Adrenal gland (tissue), 12 donors: ENCODE results near the gene AUTS2. TPM values are rescaled to one million over a fixed set of nuclear protein-coding genes. Genes with fewer than 3 reads are reported as not detected.
"Not testable (repeated sequence)": the region's sequence is repeated elsewhere in the genome, so short reads cannot be mapped to it uniquely, and the experiment has no call there.

Source experiments
- DNase-seq, 7 donors: peaks; one replicate each; pipeline ENCODE4 v3.0.0-alpha.2; 2019 to 2020
- H3K27ac ChIP-seq, 5 donors: fragments of 200-600 bp; sonication (generic) in 4 of 5; 1 replicate in 3 of 5; 2 replicates in 2 of 5; pipeline versions ENCODE4 v1.5.1 to v1.8.0; 2016 to 2020; ENCODE audit warnings: mild to moderate bottlenecking in 1 of 5
- H3K27me3 ChIP-seq: fragments of 200-600 bp; 2 replicates; pipeline ENCODE4 v1.8.0; 2021
- H3K36me3 ChIP-seq, 2 donors: fragments of 200-600 bp; replicated peaks in 1 of 2; 1 replicate in 1 of 2; 2 replicates in 1 of 2; pipeline versions ENCODE4 v1.5.1 to v1.8.0; 2018 to 2022
- H3K4me1 ChIP-seq, 2 donors: fragments of 200-600 bp; replicated peaks in 1 of 2; 1 replicate in 1 of 2; 2 replicates in 1 of 2; pipeline versions ENCODE4 v1.5.1 to v1.8.0; 2018 to 2021
- H3K4me3 ChIP-seq, 4 donors: fragments of 200-600 bp; sonication (generic) in 3 of 4; one replicate each; pipeline ENCODE4 v1.5.1; 2016 to 2018
- H3K9me3 ChIP-seq, 3 donors: fragments of 200-600 bp; sonication (generic) in 1 of 3; replicated peaks in 1 of 3; 1 replicate in 2 of 3; 2 replicates in 1 of 3; pipeline versions ENCODE4 v1.5.1 to v1.8.0; 2016 to 2021
- CTCF ChIP-seq, 6 experiments: fragments of 450-650 bp in 4 of 6; fragments of 200-600 bp in 2 of 6; sonication (generic) in 1 of 6; IDR thresholded peaks; 1 replicate in 5 of 6; 2 replicates in 1 of 6; pipeline versions ENCODE4 v1.5.1 to v1.8.0; 2016 to 2021; ENCODE audit warnings: antibody characterized with exemption in 6 of 6, mild to moderate bottlenecking in 2 of 6, moderate library complexity in 1 of 6
- POLR2A ChIP-seq, 2 donors: fragments of 450-650 bp; IDR thresholded peaks; one replicate each; pipeline ENCODE4 v1.6.1; 2017; ENCODE audit warnings: antibody characterized with exemption in 2 of 2, mild to moderate bottlenecking in 2 of 2, moderate library complexity in 1 of 2
- WGBS, 4 donors: extraction: QIAGEN DNeasy Blood & Tissue Kit in 2 of 4; methylation state at CpG; one replicate each; pipeline versions ENCODE4 v1.1.5 to v1.1.7; 2013 to 2017; 5-methylcytosine and 5-hydroxymethylcytosine counted together
- intact Hi-C, 2 donors: fragments of 100-400 bp; cut with DNase I; formaldehyde crosslinking; loops; one replicate each; pipeline versions ENCODE4 v1.14.1 to v1.15.0; 2022 to 2023
- polyA plus RNA-seq, 3 donors: library from polyadenylated mRNA; stranded (reverse); fragments of 200-250 nt in 2 of 3; fragments of 350-450 nt in 1 of 3; fragmentation: Illumina TruSeq in 1 of 3; extraction: RNeasy Lipid Tissue Mini Kit (QIAGEN cat#74804) in 1 of 3; gene quantifications; one replicate each; pipeline ENCODE4 v1.2.3, GENCODE V29; 2013 to 2014
- total RNA-seq, 9 donors: library from RNA; depleted of rRNA in 4 of 9; stranded (reverse); fragments of >200 nt in 4 of 9; fragments of 120-200 nt in 1 of 9; fragmentation: NEBNext Ultra II Directional in 1 of 9; extraction: Animal tissue kit (Norgen Biotek cat#: 25700) in 1 of 9; gene quantifications; one replicate each; pipeline versions ENCODE4 v1.1.0 to v1.2.4, GENCODE V29; 2013 to 2023
- donor health status: healthy with polysubstance abuse.
- donor health status: Bipolar disorder and iron deficiency.
- donor health status: DM: yes; HTN: yes; CAD: no.
- donor health status: DM: no; HTN: no; CAD: no.
- donor health status: DM: no; HTN: no; CAD: no.
- donor health status: DM: yes; HTN: yes; CAD: no.

The AUTS2 gene
- total and polyA plus RNA-seq, 12 donors = 6.4 to 44.0 (median 15.2) TPM

- no peaks in the 10 kb centered on the region for H3K27me3 ChIP-seq
- H3K4me1 ChIP-seq = peaks cover 3 to 22% of the 10 kb centered on the region in 2 donors
- H3K36me3 ChIP-seq = no peaks in the 10 kb centered on the region
- 80 to 100% (median 96%) methylated on average over 1 of the region's 1 CpG for WGBS, 4 donors
- TF ChIP-seq POLR2A (IDR thresholded peaks at IDR 0.05) (no peak), CTCF (IDR thresholded peaks at IDR 0.05) (no peak)
- no peak overlapping the region for H3K4me3 ChIP-seq
- peak in 1 of 7 donors; percentile 60 for DNase-seq
- no peak overlapping the region for H3K27ac ChIP-seq
- no peaks in the 10 kb centered on the region for H3K9me3 ChIP-seq
- intact Hi-C loops = no loop called here
Measured at GRCh38 chr7:69780379-69780778, 182.1 kb downstream of the AUTS2 start.

GRCh38 chr7:69781412-69781846 lies 183.2 kb downstream of the AUTS2 start:
- WGBS, 4 donors = 25 to 29% (median 28%) methylated on average over 3 of the region's 3 CpGs
- DNase-seq = peak; percentile 39 to 67 (median 57)
- H3K36me3 ChIP-seq = no peaks in the 10 kb centered on the region
- peaks cover 0 to 22% of the 10 kb centered on the region in 2 donors for H3K4me1 ChIP-seq
- peak overlapping the region in 1 of 4 donors; percentile 12 for H3K4me3 ChIP-seq
- intact Hi-C loops = no loop called here
- H3K9me3 ChIP-seq = no peaks in the 10 kb centered on the region
- peak overlapping the region in 2 of 5 donors; percentile 0 to 41 for H3K27ac ChIP-seq
- TF ChIP-seq POLR2A (IDR thresholded peaks at IDR 0.05) (no peak), CTCF (IDR thresholded peaks at IDR 0.05) (no peak)
- H3K27me3 ChIP-seq = no peaks in the 10 kb centered on the region

GRCh38 chr7:69782917-69783684 lies 184.8 kb downstream of the AUTS2 start:
- 66 to 74% (median 71%) methylated on average over 7 of the region's 7 CpGs for WGBS, 4 donors

GRCh38 chr7:69786130-69786529 lies 187.9 kb downstream of the AUTS2 start:
- H3K27me3 ChIP-seq, intact Hi-C loops, H3K36me3 ChIP-seq, DNase-seq, H3K27ac ChIP-seq, H3K9me3 ChIP-seq, H3K4me3 ChIP-seq: not testable (repeated sequence)
- WGBS, 4 donors = 92 to 98% (median 97%) methylated on average over 6 of the region's 6 CpGs
- H3K4me1 ChIP-seq = peaks cover 7 to 28% of the 10 kb centered on the region in 2 donors

More at GRCh38 chr7:69782917-69783684, 184.8 kb downstream of the AUTS2 start:
- DNase-seq = peak in 6 of 7 donors; percentile 29 to 70 (median 32)
- Histone ChIP-seq H3K36me3 (no peaks in the 10 kb centered on the region), H3K4me1 (peaks cover 3 to 22% of the 10 kb centered on the region in 2 donors), H3K4me3 (no peak overlapping the region), H3K9me3 (no peaks in the 10 kb centered on the region), H3K27ac (no peak overlapping the region), H3K27me3 (no peaks in the 10 kb centered on the region)
- TF ChIP-seq POLR2A (IDR thresholded peaks at IDR 0.05) (no peak), CTCF (IDR thresholded peaks at IDR 0.05) (no peak)
- intact Hi-C loops = no loop called here
